Smooth muscle cell (in vitro differentiated cells): Measurements from ENCODE around the gene GBP4. TPM values are rescaled to one million over a fixed set of nuclear protein-coding genes. Genes with fewer than 3 reads are reported as not detected.

Source experiments
- DNase-seq: peaks from one replicate; lab custom pipeline; 2025; ENCODE audit not compliant: unreplicated experiment; lab: John Stamatoyannopoulos, UW
- H2AFZ ChIP-seq: fragments of 200-600 bp; sonication (generic); 2 replicates; pipeline ENCODE4 v1.6.0; 2016; ENCODE audit warnings: antibody characterized with exemption, low read depth, mild to moderate bottlenecking
- H3F3A ChIP-seq: fragments of 200-600 bp; sonication (generic); 2 replicates; pipeline ENCODE4 v1.6.0; 2017; ENCODE audit warnings: antibody characterized with exemption, low read depth
- H3K27ac ChIP-seq: fragments of 200-600 bp; sonication (generic); 2 replicates; pipeline ENCODE4 v1.5.1; 2016; ENCODE audit warnings: low read depth, mild to moderate bottlenecking
- H3K27me3 ChIP-seq: fragments of 200-600 bp; sonication (generic); 2 replicates; pipeline ENCODE4 v1.6.1; 2016; ENCODE audit warnings: low read depth, mild to moderate bottlenecking
- H3K36me3 ChIP-seq: fragments of 200-600 bp; sonication (generic); 2 replicates; pipeline ENCODE4 v1.5.1; 2016; ENCODE audit warnings: low read depth
- H3K4me1 ChIP-seq: fragments of 200-600 bp; sonication (generic); 2 replicates; pipeline ENCODE4 v1.5.1; 2016; ENCODE audit warnings: low read depth
- H3K4me2 ChIP-seq: fragments of 200-600 bp; sonication (generic); 2 replicates; pipeline ENCODE4 v1.6.0; 2016; ENCODE audit warnings: mild to moderate bottlenecking
- H3K4me3 ChIP-seq: fragments of 200-600 bp; sonication (generic); 2 replicates; pipeline ENCODE4 v1.5.1; 2016; ENCODE audit warnings: mild to moderate bottlenecking
- H3K79me2 ChIP-seq: fragments of 200-600 bp; sonication (generic); 2 replicates; pipeline ENCODE4 v1.6.0; 2016; ENCODE audit warnings: low read depth, mild to moderate bottlenecking
- H3K9ac ChIP-seq: fragments of 200-600 bp; sonication (generic); 2 replicates; pipeline ENCODE4 v1.6.0; 2016; ENCODE audit warnings: low read depth
- H3K9me3 ChIP-seq: fragments of 200-600 bp; sonication (generic); replicated peaks from 2 replicates; pipeline ENCODE4 v1.5.1; 2016; ENCODE audit warnings: low read depth
- H4K20me1 ChIP-seq: fragments of 200-600 bp; sonication (generic); 2 replicates; pipeline ENCODE4 v1.6.0; 2016; ENCODE audit warnings: low read depth
- CTCF ChIP-seq: fragments of 200-600 bp; sonication (generic); IDR thresholded peaks from 2 replicates; pipeline ENCODE4 v1.5.1; 2017; ENCODE audit warnings: borderline replicate concordance, mild to moderate bottlenecking, antibody characterized with exemption; ENCODE audit not compliant: insufficient read depth, poor library complexity, severe bottlenecking
- WGBS: methylation state at CpG from one replicate; pipeline ENCODE4 v1.1.7; 2016; ENCODE audit warnings: low lambda C conversion rate; 5-methylcytosine and 5-hydroxymethylcytosine counted together
- polyA plus RNA-seq: library from polyadenylated mRNA; unstranded; fragments of >200 nt; fragmentation: Nextera tagmentation; extraction: Ambion mirVana; gene quantifications from 2 replicates; pipeline ENCODE4 v1.2.1, GENCODE V29; 2016
- total RNA-seq: library from RNA; depleted of rRNA; stranded (reverse); fragments of >200 nt; gene quantifications from 2 replicates; pipeline ENCODE4 v1.2.3, GENCODE V29; 2014

Gene GBP4
- total and polyA plus RNA-seq, 2 experiments from 2014 or later, result 0.11 to 0.31 TPM

DNA sequence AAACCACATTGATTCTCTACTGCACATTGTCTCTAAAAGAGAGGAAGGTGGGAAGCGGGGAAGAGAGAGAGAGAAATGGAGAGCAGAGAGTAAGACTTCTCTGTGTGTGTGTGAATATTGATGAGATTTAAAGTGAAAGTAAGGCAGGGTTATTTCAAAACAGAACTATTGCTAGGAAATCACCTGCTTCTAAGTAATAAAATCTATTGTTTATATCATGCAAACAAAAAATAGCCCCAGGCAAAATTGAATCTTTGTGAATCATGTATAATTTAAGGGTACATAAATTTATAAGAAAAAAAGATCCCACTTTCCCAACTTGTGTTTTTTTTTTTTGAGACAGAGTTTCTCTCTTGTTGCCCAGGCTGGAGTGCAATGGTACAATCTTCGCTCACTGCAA, 21.8 kb downstream of the GBP4 start:
- H3F3A ChIP-seq, result no peaks in the 10 kb centered on the region
- no peaks in the 10 kb centered on the region for H3K27me3 ChIP-seq
- H3K36me3 ChIP-seq, result no peaks in the 10 kb centered on the region
- no peaks in the 10 kb centered on the region for H3K79me2 ChIP-seq
- H3K4me3 ChIP-seq, result no peak overlapping the region
- H3K9ac ChIP-seq, result no peak overlapping the region
- H3K27ac ChIP-seq, result no peak overlapping the region
- DNase-seq, result no peak
- H3K4me1 ChIP-seq, result no peaks in the 10 kb centered on the region
- no peak for TF ChIP-seq CTCF
- WGBS, result 95% methylated on average over 2 of the region's 2 CpGs
- no peaks in the 10 kb centered on the region for H4K20me1 ChIP-seq
- H3K4me2 ChIP-seq, result no peak overlapping the region
- H2AFZ ChIP-seq, result no peak overlapping the region
- no peaks in the 10 kb centered on the region for H3K9me3 ChIP-seq

DNA sequence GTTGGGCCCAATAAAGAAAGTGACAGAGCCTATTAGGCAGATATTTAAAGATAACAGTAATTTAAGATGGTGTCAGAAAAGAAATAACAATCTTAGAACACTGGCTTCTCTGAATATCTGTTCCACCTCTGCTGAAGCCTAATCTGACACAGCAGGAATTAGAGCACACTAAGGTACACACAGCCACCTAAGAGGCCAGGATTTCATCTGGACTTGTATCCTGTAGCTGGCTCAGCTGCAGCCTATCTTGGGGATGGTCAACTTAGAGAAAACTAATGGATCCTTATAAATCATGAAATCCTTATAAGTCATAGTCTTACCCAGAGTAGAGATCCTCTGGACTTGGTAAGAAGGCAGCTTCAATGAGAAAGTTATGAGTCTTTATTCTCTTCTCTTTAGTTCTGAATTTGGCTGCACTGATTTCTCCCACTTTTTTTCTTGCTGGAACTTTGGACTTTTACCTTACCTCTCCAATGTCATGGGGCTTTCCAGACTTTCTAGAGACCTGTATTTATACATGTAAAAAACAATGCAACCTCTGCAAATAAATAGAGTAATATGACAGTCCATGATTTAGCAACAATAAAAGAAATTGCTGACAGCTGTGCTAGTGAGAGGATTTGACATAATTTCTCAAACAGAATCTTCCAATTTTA, 23.0 kb downstream of the GBP4 start, which contains the start of gene GBP7:
Gene GBP7, minus strand, starts transcription at position 403 of the 656 bp plus-strand sequence. CDS start 4,068 bp downstream, outside the sequence.
- Histone ChIP-seq H4K20me1 (no peaks in the 10 kb centered on the region), H3K36me3 (no peaks in the 10 kb centered on the region), H3K27me3 (no peaks in the 10 kb centered on the region), H3K27ac (no peak within 1 kb of the TSS), H3K4me2 (no peak within 1 kb of the TSS), H3K4me1 (no peaks in the 10 kb centered on the region), H3K9me3 (no peaks in the 10 kb centered on the region), H3K9ac (no peak within 1 kb of the TSS), H3K4me3 (no peak within 1 kb of the TSS), H3F3A (no peaks in the 10 kb centered on the region), H2AFZ (no peak within 1 kb of the TSS), H3K79me2 (no peaks in the 10 kb centered on the region)
- no peak for TF ChIP-seq CTCF
- no peak for DNase-seq

DNA sequence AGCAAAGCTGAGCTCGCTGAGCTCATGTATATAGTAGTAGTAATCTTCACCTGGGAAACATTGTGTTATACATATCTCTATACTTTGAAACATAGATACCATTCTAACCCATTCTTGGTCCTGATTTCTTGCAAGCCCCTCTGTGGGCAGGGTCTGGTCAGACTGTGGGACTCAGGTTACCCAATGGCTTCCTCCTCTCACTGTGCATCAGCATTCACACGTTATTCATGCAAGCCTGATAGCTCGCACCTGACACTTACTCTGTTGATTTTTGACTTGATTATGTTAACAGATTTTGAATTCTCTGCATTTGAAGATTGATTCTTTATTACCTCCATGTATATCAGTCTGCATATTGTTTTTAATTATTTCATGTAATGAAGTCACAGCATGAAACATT, 24.3 kb downstream of the GBP4 start:
- Histone ChIP-seq H3K4me3 (no peak overlapping the region), H3K9ac (no peak overlapping the region), H3F3A (no peaks in the 10 kb centered on the region), H2AFZ (no peak overlapping the region), H3K4me2 (no peak overlapping the region), H3K27ac (no peak overlapping the region), H3K36me3 (no peaks in the 10 kb centered on the region), H3K79me2 (no peaks in the 10 kb centered on the region), H3K4me1 (no peaks in the 10 kb centered on the region), H3K27me3 (no peaks in the 10 kb centered on the region), H3K9me3 (no peaks in the 10 kb centered on the region), H4K20me1 (no peaks in the 10 kb centered on the region)
- DNase-seq, result no peak
- no peak for TF ChIP-seq CTCF
- 92% methylated on average over 3 of the region's 3 CpGs for WGBS
